Stomach smooth muscle (tissue), 2 donors: ENCODE data around the gene TRIM41.

Experiments used
- H3K27ac ChIP-seq: one replicate; pipeline ENCODE4 v1.7.0; 2013; ENCODE audit warnings: mild to moderate bottlenecking, low read length, inconsistent platforms
- H3K27me3 ChIP-seq, 2 donors: one replicate each; pipeline ENCODE4 v1.7.0; 2013; ENCODE audit warnings: low read length in 2 of 2; ENCODE audit not compliant: insufficient read depth in 2 of 2, control insufficient read depth in 1 of 2
- H3K36me3 ChIP-seq, 2 donors: one replicate each; pipeline ENCODE4 v1.7.0; 2013; ENCODE audit warnings: low read length in 2 of 2; ENCODE audit not compliant: control insufficient read depth in 2 of 2, insufficient read depth in 2 of 2
- H3K4me1 ChIP-seq: one replicate; pipeline ENCODE4 v1.7.0; 2013; ENCODE audit warnings: low read length; ENCODE audit not compliant: control insufficient read depth, insufficient read depth
- H3K4me3 ChIP-seq, 2 donors: one replicate each; pipeline ENCODE4 v1.7.0; 2013; ENCODE audit warnings: low read length in 2 of 2
- H3K9ac ChIP-seq, 2 donors: one replicate each; pipeline ENCODE4 v1.7.0; 2013; ENCODE audit warnings: low read length in 2 of 2, mild to moderate bottlenecking in 1 of 2
- H3K9me3 ChIP-seq, 2 donors: one replicate each; pipeline ENCODE4 v1.7.0; 2013; ENCODE audit warnings: low read length in 2 of 2; ENCODE audit not compliant: control insufficient read depth in 2 of 2
- donor health status: healthy.
- donor health status: Pancreatic carcinoma.

The TRIM41 gene

GRCh38 chr5:181242031-181242451 is 19.0 kb downstream of the TRIM41 start:
- Histone ChIP-seq H3K9me3 (no peaks in the 10 kb centered on the region), H3K27ac (peak overlapping the region; percentile 84), H3K4me3 (peak overlapping the region; percentile 85 to 99), H3K9ac (peak overlapping the region; percentile 93 to 98), H3K36me3 (peaks cover 34 to 42% of the 10 kb centered on the region in 2 donors), H3K4me1 (peaks cover 45% of the 10 kb centered on the region), H3K27me3 (no peaks in the 10 kb centered on the region)

- Histone ChIP-seq H3K4me3 (peak overlapping the region; percentile 85 to 99), H3K27me3 (no peaks in the 10 kb centered on the region), H3K36me3 (peaks cover 23 to 31% of the 10 kb centered on the region in 2 donors), H3K4me1 (peaks cover 51% of the 10 kb centered on the region), H3K27ac (peak overlapping the region; percentile 84), H3K9me3 (no peaks in the 10 kb centered on the region), H3K9ac (peak overlapping the region; percentile 93 to 98)
These were observed 20.0 kb downstream of the TRIM41 start for GRCh38 chr5:181243018-181243563.

GRCh38 chr5:181243564-181244343 is 20.7 kb downstream of the TRIM41 start, which contains the start of gene RACK1:
Gene RACK1, minus strand, starts transcription at chr5:181243906. Its CDS starts 106 bp downstream, at chr5:181243800.
- Histone ChIP-seq H3K4me3 (peak within 1 kb of the TSS; percentile 85 to 99), H3K4me1 (peaks cover 55% of the 10 kb centered on the region), H3K27ac (peak within 1 kb of the TSS; percentile 84), H3K36me3 (peaks cover 17 to 26% of the 10 kb centered on the region in 2 donors), H3K9ac (peak within 1 kb of the TSS; percentile 93 to 98), H3K9me3 (no peaks in the 10 kb centered on the region), H3K27me3 (no peaks in the 10 kb centered on the region)

- H3K9ac ChIP-seq: peak overlapping the region; percentile 81 to 94
- H3K27ac ChIP-seq: peak overlapping the region; percentile 96
- H3K4me1 ChIP-seq: peaks cover 65% of the 10 kb centered on the region
- H3K36me3 ChIP-seq: peaks cover 9 to 17% of the 10 kb centered on the region in 2 donors
- H3K27me3 ChIP-seq: no peaks in the 10 kb centered on the region
- H3K4me3 ChIP-seq: peak overlapping the region; percentile 34 to 93
- no peaks in the 10 kb centered on the region for H3K9me3 ChIP-seq
These were observed 22.6 kb downstream of the TRIM41 start for GRCh38 chr5:181245427-181246275.

- Histone ChIP-seq H3K4me1 (peaks cover 63% of the 10 kb centered on the region), H3K36me3 (peaks cover 6 to 11% of the 10 kb centered on the region in 2 donors), H3K4me3 (peak overlapping the region; percentile 87 to 93), H3K27ac (peak overlapping the region; percentile 96), H3K9ac (peak overlapping the region; percentile 81 to 94), H3K9me3 (no peaks in the 10 kb centered on the region), H3K27me3 (no peaks in the 10 kb centered on the region)
These were observed 23.4 kb downstream of the TRIM41 start for GRCh38 chr5:181246276-181247049.

GRCh38 chr5:181248277-181248676 is 25.2 kb downstream of the TRIM41 start:
- no peaks in the 10 kb centered on the region for H3K9me3 ChIP-seq
- H3K4me3 ChIP-seq: peak overlapping the region; percentile 51 to 93
- peak overlapping the region; percentile 35 to 66 for H3K9ac ChIP-seq
- no peaks in the 10 kb centered on the region for H3K27me3 ChIP-seq
- H3K27ac ChIP-seq: peak overlapping the region; percentile 49
- H3K4me1 ChIP-seq: peaks cover 49% of the 10 kb centered on the region
- H3K36me3 ChIP-seq: peaks cover 3 to 4% of the 10 kb centered on the region in 2 donors

GRCh38 chr5:181255276-181255675 is 32.2 kb downstream of the TRIM41 start:
- Histone ChIP-seq H3K36me3 (peaks cover 7 to 10% of the 10 kb centered on the region in 2 donors), H3K4me3 (no peak overlapping the region), H3K9ac (no peak overlapping the region), H3K9me3 (no peaks in the 10 kb centered on the region), H3K27ac (no peak overlapping the region), H3K4me1 (peaks cover 38% of the 10 kb centered on the region), H3K27me3 (no peaks in the 10 kb centered on the region)

GRCh38 chr5:181255836-181256578 is 32.9 kb downstream of the TRIM41 start:
- peaks cover 4 to 10% of the 10 kb centered on the region in 2 donors for H3K36me3 ChIP-seq
- H3K27me3 ChIP-seq: no peaks in the 10 kb centered on the region
- H3K9ac ChIP-seq: no peak overlapping the region
- H3K27ac ChIP-seq: no peak overlapping the region
- peaks cover 39% of the 10 kb centered on the region for H3K4me1 ChIP-seq
- H3K9me3 ChIP-seq: no peaks in the 10 kb centered on the region
- no peak overlapping the region for H3K4me3 ChIP-seq

- H3K27me3 ChIP-seq: no peaks in the 10 kb centered on the region
- peaks cover 41% of the 10 kb centered on the region for H3K4me1 ChIP-seq
- peak overlapping the region in 1 of 2 donors; percentile 99 for H3K9ac ChIP-seq
- H3K36me3 ChIP-seq: peaks cover 5 to 7% of the 10 kb centered on the region in 2 donors
- no peaks in the 10 kb centered on the region for H3K9me3 ChIP-seq
- H3K4me3 ChIP-seq: peak overlapping the region; percentile 77 to 99
- H3K27ac ChIP-seq: no peak overlapping the region
These were observed 35.5 kb downstream of the TRIM41 start for GRCh38 chr5:181258576-181258975.
